K562 (cell line): ENCODE data around the gene SEMA3G. TPM values are rescaled to one million over a fixed set of nuclear protein-coding genes. Genes with fewer than 3 reads are reported as not detected.
A peak's percentile ranks its signal among the peaks of the same experiment; 100 is the strongest.

Experiments used
- ATAC-seq: fragments of 200-7000 bp; cut with Tn5 transposase; 3 replicates; pipeline ENCODE4 v1.9.1; 2020; ENCODE audit warnings: moderate library complexity
- BruUV-seq: library from RNA; stranded (reverse); fragments of 400-500 nt; replicated peaks from 2 replicates; lab custom pipeline; 2021; lab: Mats Ljungman, UMichigan
- CTCF ChIA-PET: fragments of 300-600 bp; formaldehyde crosslinking; extraction: SDS; loops from one replicate; lab custom pipeline; 2021; ENCODE audit warnings: low intra/inter-chr PET ratio; lab: Yijun Ruan, JAX
- POLR2A ChIA-PET: fragments of 300-600, 350-650 bp; sonication (Branson Sonifier 250); formaldehyde crosslinking; extraction: SDS; loops from one replicate; lab custom pipeline; 2021; ENCODE audit warnings: antibody characterized with exemption, inconsistent platforms; lab: Yijun Ruan, JAX
- DNase-seq, 4 experiments: peaks; one replicate each; pipeline versions ENCODE4 v3.0.0 to v3.0.0-alpha.2; 2011 to 2018; ENCODE audit warnings: low spot score in 3 of 4, mixed read lengths in 3 of 4; ENCODE audit errors: extremely low read depth in 1 of 4
- FAIRE-seq: peaks from 2 replicates; lab custom pipeline; 2011; peaks lifted over from hg19 to GRCh38; lab: Jason Lieb, UNC
- H2AFZ ChIP-seq: 2 replicates; pipeline ENCODE4 v1.6.0; 2011; ENCODE audit warnings: low read depth, low read length, control low read depth, inconsistent platforms
- H3K27ac ChIP-seq: fragments of 200-600 bp; 3 replicates; pipeline ENCODE4 v1.8.0; 2011; ENCODE audit warnings: low read depth, mild to moderate bottlenecking, control low read depth, inconsistent platforms, low read length, moderate library complexity, mixed read lengths; ENCODE audit errors: extremely low read depth
- H3K27me3 ChIP-seq, 2 experiments: fragments of 300-600 bp in 1 of 2; 2 replicates in 1 of 2; 3 replicates in 1 of 2; pipeline versions ENCODE4 v1.6.0 to v1.8.0; 2011; ENCODE audit warnings: inconsistent platforms in 2 of 2, low read length in 2 of 2, mild to moderate bottlenecking in 1 of 2, mixed read lengths in 1 of 2, moderate library complexity in 1 of 2; ENCODE audit not compliant: control insufficient read depth in 2 of 2, insufficient read depth in 2 of 2
- H3K36me3 ChIP-seq: fragments of 300-600 bp; 3 replicates; pipeline ENCODE4 v1.8.0; 2011; ENCODE audit warnings: mild to moderate bottlenecking, low read length, inconsistent platforms; ENCODE audit not compliant: control insufficient read depth, insufficient read depth
- H3K4me1 ChIP-seq, 2 experiments: fragments of 200-600 bp in 1 of 2; replicated peaks in 1 of 2; 2 replicates in 1 of 2; 3 replicates in 1 of 2; pipeline versions ENCODE4 v1.5.1 to v1.8.0; 2011; ENCODE audit warnings: inconsistent platforms in 2 of 2, low read length in 2 of 2, mild to moderate bottlenecking in 1 of 2, mixed read lengths in 1 of 2, moderate library complexity in 1 of 2; ENCODE audit not compliant: control insufficient read depth in 2 of 2, insufficient read depth in 2 of 2
- H3K4me2 ChIP-seq: 2 replicates; pipeline ENCODE4 v1.6.1; 2011; ENCODE audit warnings: low read length, control low read depth, inconsistent platforms, mixed read lengths; ENCODE audit not compliant: insufficient read depth
- H3K4me3 ChIP-seq: fragments of 200-600 bp; sonication (generic), shearing (Covaris generic); 2 replicates; pipeline ENCODE4 v1.5.1; 2016; ENCODE audit warnings: control low read depth, inconsistent platforms
- H3K79me2 ChIP-seq: fragments of 200-600 bp; 3 replicates; pipeline ENCODE4 v1.8.0; 2011; ENCODE audit warnings: low read length, inconsistent platforms; ENCODE audit not compliant: control insufficient read depth, insufficient read depth
- H3K9ac ChIP-seq, 2 experiments: 2 replicates each; pipeline versions ENCODE4 v1.6.0 to v1.6.1; 2011; ENCODE audit warnings: low read depth in 2 of 2, low read length in 2 of 2, control low read depth in 1 of 2, inconsistent platforms in 1 of 2, mild to moderate bottlenecking in 1 of 2, mixed read lengths in 1 of 2; ENCODE audit not compliant: insufficient read depth in 1 of 2
- H3K9me1 ChIP-seq: one replicate; pipeline ENCODE4 v1.6.0; 2011; ENCODE audit warnings: inconsistent platforms, mild to moderate bottlenecking, low read length, moderate library complexity; ENCODE audit not compliant: control insufficient read depth, insufficient read depth
- H3K9me3 ChIP-seq: replicated peaks from 2 replicates; pipeline ENCODE4 v1.5.1; 2011; ENCODE audit warnings: low read depth, low read length, inconsistent platforms; ENCODE audit not compliant: control insufficient read depth, insufficient read depth
- H4K20me1 ChIP-seq: replicated peaks from 2 replicates; pipeline ENCODE4 v1.6.1; 2011; ENCODE audit warnings: low read length, inconsistent platforms, mixed read lengths; ENCODE audit not compliant: control insufficient read depth, insufficient read depth
- PHF20 ChIP-seq: fragments of 450-650 bp; IDR thresholded peaks from 2 replicates; pipeline ENCODE4 v1.6.1; 2018; ENCODE audit not compliant: partially characterized antibody
- POLR2G ChIP-seq: fragments of 200-400 bp; formaldehyde crosslinking; IDR thresholded peaks from 2 replicates; pipeline ENCODE4 v1.6.1; 2017; ENCODE audit warnings: low read depth, mild to moderate bottlenecking, antibody characterized with exemption, low read length, moderate library complexity
- RBFOX2 ChIP-seq: fragments of 200-400 bp; formaldehyde crosslinking; IDR thresholded peaks from 2 replicates; pipeline ENCODE4 v1.6.1; 2017; ENCODE audit warnings: low read depth, mild to moderate bottlenecking, low read length, moderate library complexity
- WGBS: fragments of 100-300 bp; shearing (Covaris generic); methylation state at CpG from one replicate; pipeline ENCODE4 v1.1.6; 2016; ENCODE audit warnings: low coverage, mixed read lengths; ENCODE audit not compliant: insufficient coverage; ENCODE audit errors: missing lambda C conversion rate; 5-methylcytosine and 5-hydroxymethylcytosine counted together
- in situ Hi-C: fragments of 300-500 bp; cut with MboI; formaldehyde crosslinking; loops from 4 replicates; pipeline ENCODE4 v1.15.0; 2018; ENCODE audit warnings: inconsistent platforms, mixed read lengths
- intact Hi-C: fragments of 100-400 bp; cut with micrococcal nuclease; formaldehyde crosslinking; loops from 2 replicates; pipeline ENCODE4 v1.14.2; 2022
- polyA plus RNA-seq, 8 experiments: library from polyadenylated mRNA; depleted of rRNA in 4 of 8; stranded (reverse) in 5 of 8; unstranded in 3 of 8; fragments of >200 nt; fragmentation: Nextera tagmentation in 2 of 8; fragmentation: Illumina TruSeq in 1 of 8; extraction: Ambion mirVana in 2 of 8; extraction: Trizol in 1 of 8; gene quantifications; 2 replicates each; pipeline versions ENCODE4 v1.2.1 to v1.2.3, GENCODE V29; 2011 to 2014; ENCODE audit warnings: inconsistent platforms in 1 of 8, missing spikeins in 1 of 8
- total RNA-seq, 7 experiments: library from RNA; depleted of rRNA in 6 of 7; stranded (reverse); fragments of >200 nt in 6 of 7; fragmentation: Illumina TruSeq in 2 of 7; extraction: Trizol in 2 of 7; gene quantifications; 2 replicates each; pipeline versions ENCODE4 v1.2.1 to v1.2.3, GENCODE V29; 2011 to 2021; ENCODE audit warnings: low replicate concordance in 1 of 7

Gene SEMA3G
- total and polyA plus RNA-seq, 9 of the 15 experiments (the other 6 are each of a cell fraction or from before 2014, with no cell fraction given), result 0.04 to 0.07 (median 0.05) TPM; not detected in 6

DNA sequence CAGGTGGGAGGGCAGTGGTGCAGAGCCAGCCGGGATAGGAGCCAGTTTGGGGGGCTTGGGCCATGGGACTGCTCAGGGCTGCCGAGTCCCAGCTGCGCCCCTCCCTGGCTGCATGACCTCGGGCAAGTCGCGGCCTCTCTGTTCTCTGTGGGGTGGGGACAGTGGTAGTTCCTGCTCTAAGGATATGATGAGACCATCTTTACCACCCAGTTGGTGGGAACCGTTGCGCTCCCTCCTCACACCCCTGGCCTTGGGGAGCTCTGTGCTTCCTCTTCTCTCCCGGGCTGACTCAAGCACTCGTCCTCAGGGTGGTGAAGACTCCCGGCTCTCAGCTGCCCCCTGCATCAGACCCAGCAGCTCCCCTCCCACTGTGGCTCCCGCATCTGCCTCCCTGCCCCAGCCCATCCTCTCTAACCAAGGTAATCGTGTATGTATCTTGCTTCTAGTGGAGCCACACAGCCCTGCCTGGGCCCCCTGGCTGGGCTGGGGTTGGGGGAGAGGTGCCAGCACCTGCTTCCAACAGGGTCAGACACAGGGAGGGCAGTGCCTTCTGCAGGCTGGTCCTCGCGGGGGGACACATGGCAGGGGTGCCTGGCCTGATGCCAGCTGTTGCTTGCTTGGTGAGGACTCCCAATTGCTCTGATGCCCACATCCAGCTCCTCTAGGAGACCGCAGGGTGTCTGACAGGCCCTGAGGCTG, 35.1 kb upstream of the SEMA3G start:
- H4K20me1 ChIP-seq, result no peaks in the 10 kb centered on the region
- in situ Hi-C loops (no loop called here), intact Hi-C loops (loop anchor here (5.0 kb wide), 1 partner anchor 202 kb away; no protein-coding TSS in a partner anchor)
- ChIA-PET POLR2A (interaction anchor here (0.6 kb wide), 2 partner anchors 12 to 19 kb away, joined by 3 read pairs; no protein-coding TSS in a partner anchor), CTCF (no interaction called here)
- DNase-seq (no peak), ATAC-seq (no peak), FAIRE-seq (no peak)
- TF ChIP-seq PHF20 (no peak), POLR2G (0 out of 2 replicates have a peak, but pooled peaks have one; percentile 33), RBFOX2 (0 out of 2 replicates have a peak, but pooled peaks have one; percentile 33)
- H3K27ac ChIP-seq, result no peak overlapping the region
- 93% methylated on average over 6 of the region's 16 CpGs for WGBS
- peaks cover 74% of the 10 kb centered on the region; the same call in 2 of the 3 replicates for H3K36me3 ChIP-seq
- no TSS peak for BruUV-seq
- H3K4me2 ChIP-seq, result no peak overlapping the region
- H3K4me1 ChIP-seq, result peaks cover 0 to 9% of the 10 kb centered on the region in 2 experiments; a peak in 2 of 5 replicates
- no peak overlapping the region for H3K4me3 ChIP-seq
- no peaks in the 10 kb centered on the region for H3K27me3 ChIP-seq
- no peak overlapping the region; a peak in 1 of 4 replicates for H3K9ac ChIP-seq
- no peaks in the 10 kb centered on the region for H3K79me2 ChIP-seq
- H3K9me1 ChIP-seq, result no peaks in the 10 kb centered on the region
- H2AFZ ChIP-seq, result no peak overlapping the region
- H3K9me3 ChIP-seq, result no peaks in the 10 kb centered on the region
